GM12873 (cell line): Measurements from ENCODE around the gene ALDH1B1.

Experiments
- CTCF ChIP-seq: IDR thresholded peaks from 2 replicates; pipeline ENCODE4 v1.5.1; 2012; ENCODE audit warnings: low read depth, mild to moderate bottlenecking, moderate library complexity, low read length, control low read depth; ENCODE audit not compliant: insufficient read depth; ENCODE audit errors: missing control alignments

The ALDH1B1 gene

GRCh38 chr9:38422555-38423260 is 30.2 kb downstream of the ALDH1B1 start:
- no peak for TF ChIP-seq CTCF

- no peak for TF ChIP-seq CTCF
These were observed 30.9 kb downstream of the ALDH1B1 start for GRCh38 chr9:38423273-38423972.

- TF ChIP-seq CTCF = no peak
These were observed 31.7 kb downstream of the ALDH1B1 start, which contains the start of gene IGFBPL1 for GRCh38 chr9:38423973-38424843. IGFBPL1 (minus strand) TSS chr9:38424454; CDS start chr9:38424424, 30 bp downstream.

GRCh38 chr9:38424918-38425317 is 32.4 kb downstream of the ALDH1B1 start:
- no peak for TF ChIP-seq CTCF

- TF ChIP-seq CTCF = no peak
These were observed 35.6 kb downstream of the ALDH1B1 start for GRCh38 chr9:38428062-38428461.

- no peak for TF ChIP-seq CTCF
These were observed 38.6 kb downstream of the ALDH1B1 start for GRCh38 chr9:38431116-38431515.

- peak; percentile 51 for TF ChIP-seq CTCF
These were observed 40.5 kb downstream of the ALDH1B1 start for GRCh38 chr9:38432922-38433510.
